Panc1 (cell line): ENCODE results near the gene WDFY2.

Experiments
- SIN3A ChIP-seq: IDR thresholded peaks from 2 replicates; pipeline ENCODE4 v1.6.1; 2012; ENCODE audit warnings: low read depth, mild to moderate bottlenecking, low read length, moderate library complexity, borderline replicate concordance; ENCODE audit not compliant: insufficient read depth
- TF ChIP-seq, protein P1 (sequence below), 2 experiments: IDR thresholded peaks; 2 replicates each; pipeline ENCODE4 v1.6.1; 2011 to 2012; ENCODE audit warnings: low read depth in 2 of 2, control low read depth in 1 of 2, low read length in 1 of 2, mild to moderate bottlenecking in 1 of 2, moderate library complexity in 1 of 2; ENCODE audit not compliant: insufficient read depth in 1 of 2
- TF ChIP-seq, protein P2 (sequence below): fragments of 450-650 bp; IDR thresholded peaks from 2 replicates; pipeline ENCODE4 v1.5.1; 2017; ENCODE audit warnings: mild to moderate bottlenecking

DNA sequence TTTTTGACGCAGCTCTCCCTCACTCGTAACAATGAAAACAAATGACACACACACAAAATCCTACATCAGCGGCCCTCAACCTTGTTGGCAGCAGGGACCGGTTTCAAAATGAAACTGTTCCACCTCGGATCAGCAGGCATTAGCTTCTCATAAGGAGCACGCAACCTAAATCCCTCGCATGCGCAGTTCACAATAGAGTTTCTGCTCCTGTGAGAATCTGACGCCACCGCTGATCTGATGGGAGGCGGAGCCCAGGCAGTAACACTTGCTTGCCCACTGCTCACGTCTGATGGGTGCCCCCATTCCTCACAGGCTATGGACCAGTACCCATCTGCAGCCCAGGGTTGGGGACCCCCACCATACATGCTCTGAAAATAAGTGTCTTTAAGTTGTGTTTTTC, 176.3 kb downstream of the WDFY2 start:
- TF ChIP-seq, protein P1, sequence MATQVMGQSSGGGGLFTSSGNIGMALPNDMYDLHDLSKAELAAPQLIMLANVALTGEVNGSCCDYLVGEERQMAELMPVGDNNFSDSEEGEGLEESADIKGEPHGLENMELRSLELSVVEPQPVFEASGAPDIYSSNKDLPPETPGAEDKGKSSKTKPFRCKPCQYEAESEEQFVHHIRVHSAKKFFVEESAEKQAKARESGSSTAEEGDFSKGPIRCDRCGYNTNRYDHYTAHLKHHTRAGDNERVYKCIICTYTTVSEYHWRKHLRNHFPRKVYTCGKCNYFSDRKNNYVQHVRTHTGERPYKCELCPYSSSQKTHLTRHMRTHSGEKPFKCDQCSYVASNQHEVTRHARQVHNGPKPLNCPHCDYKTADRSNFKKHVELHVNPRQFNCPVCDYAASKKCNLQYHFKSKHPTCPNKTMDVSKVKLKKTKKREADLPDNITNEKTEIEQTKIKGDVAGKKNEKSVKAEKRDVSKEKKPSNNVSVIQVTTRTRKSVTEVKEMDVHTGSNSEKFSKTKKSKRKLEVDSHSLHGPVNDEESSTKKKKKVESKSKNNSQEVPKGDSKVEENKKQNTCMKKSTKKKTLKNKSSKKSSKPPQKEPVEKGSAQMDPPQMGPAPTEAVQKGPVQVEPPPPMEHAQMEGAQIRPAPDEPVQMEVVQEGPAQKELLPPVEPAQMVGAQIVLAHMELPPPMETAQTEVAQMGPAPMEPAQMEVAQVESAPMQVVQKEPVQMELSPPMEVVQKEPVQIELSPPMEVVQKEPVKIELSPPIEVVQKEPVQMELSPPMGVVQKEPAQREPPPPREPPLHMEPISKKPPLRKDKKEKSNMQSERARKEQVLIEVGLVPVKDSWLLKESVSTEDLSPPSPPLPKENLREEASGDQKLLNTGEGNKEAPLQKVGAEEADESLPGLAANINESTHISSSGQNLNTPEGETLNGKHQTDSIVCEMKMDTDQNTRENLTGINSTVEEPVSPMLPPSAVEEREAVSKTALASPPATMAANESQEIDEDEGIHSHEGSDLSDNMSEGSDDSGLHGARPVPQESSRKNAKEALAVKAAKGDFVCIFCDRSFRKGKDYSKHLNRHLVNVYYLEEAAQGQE (IDR thresholded peaks at IDR 0.05; ENCODE audit: insufficient read depth in 1 of 2, low read depth in 2 of 2, low read length in 1 of 2) = no peak
- TF ChIP-seq, protein P2, sequence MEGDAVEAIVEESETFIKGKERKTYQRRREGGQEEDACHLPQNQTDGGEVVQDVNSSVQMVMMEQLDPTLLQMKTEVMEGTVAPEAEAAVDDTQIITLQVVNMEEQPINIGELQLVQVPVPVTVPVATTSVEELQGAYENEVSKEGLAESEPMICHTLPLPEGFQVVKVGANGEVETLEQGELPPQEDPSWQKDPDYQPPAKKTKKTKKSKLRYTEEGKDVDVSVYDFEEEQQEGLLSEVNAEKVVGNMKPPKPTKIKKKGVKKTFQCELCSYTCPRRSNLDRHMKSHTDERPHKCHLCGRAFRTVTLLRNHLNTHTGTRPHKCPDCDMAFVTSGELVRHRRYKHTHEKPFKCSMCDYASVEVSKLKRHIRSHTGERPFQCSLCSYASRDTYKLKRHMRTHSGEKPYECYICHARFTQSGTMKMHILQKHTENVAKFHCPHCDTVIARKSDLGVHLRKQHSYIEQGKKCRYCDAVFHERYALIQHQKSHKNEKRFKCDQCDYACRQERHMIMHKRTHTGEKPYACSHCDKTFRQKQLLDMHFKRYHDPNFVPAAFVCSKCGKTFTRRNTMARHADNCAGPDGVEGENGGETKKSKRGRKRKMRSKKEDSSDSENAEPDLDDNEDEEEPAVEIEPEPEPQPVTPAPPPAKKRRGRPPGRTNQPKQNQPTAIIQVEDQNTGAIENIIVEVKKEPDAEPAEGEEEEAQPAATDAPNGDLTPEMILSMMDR = no peak
- TF ChIP-seq SIN3A = no peak
